Neuronal stem cell (in vitro differentiated cells): ENCODE results near the gene PRM3.
A peak's percentile ranks its signal among the peaks of the same experiment; 100 is the strongest.

Source experiments
- DNase-seq: peaks from one replicate; pipeline ENCODE4 v3.0.0-alpha.2; 2013; ENCODE audit warnings: low spot score
- H2AFZ ChIP-seq: one replicate; pipeline ENCODE4 v1.6.1; 2013; ENCODE audit warnings: mild to moderate bottlenecking, low read length, inconsistent platforms
- H2AK5ac ChIP-seq: 2 replicates; pipeline ENCODE4 v1.6.1; 2013; ENCODE audit warnings: low read depth, mild to moderate bottlenecking, inconsistent platforms, low read length, moderate library complexity, mixed read lengths
- H2BK120ac ChIP-seq: 2 replicates; pipeline ENCODE4 v1.6.1; 2013; ENCODE audit warnings: low read depth, mild to moderate bottlenecking, inconsistent platforms, low read length, moderate library complexity, mixed read lengths
- H2BK12ac ChIP-seq: one replicate; pipeline ENCODE4 v1.6.1; 2013; ENCODE audit warnings: low read length, inconsistent platforms
- H2BK15ac ChIP-seq: 2 replicates; pipeline ENCODE4 v1.6.1; 2013; ENCODE audit warnings: mild to moderate bottlenecking, low read length, inconsistent platforms, mixed read lengths
- H2BK5ac ChIP-seq: one replicate; pipeline ENCODE4 v1.6.1; 2013; ENCODE audit warnings: inconsistent platforms, mild to moderate bottlenecking, low read length, moderate library complexity
- H3K14ac ChIP-seq: one replicate; pipeline ENCODE4 v1.6.1; 2013; ENCODE audit warnings: low read length, inconsistent platforms
- H3K18ac ChIP-seq: 2 replicates; pipeline ENCODE4 v1.6.1; 2013; ENCODE audit warnings: low read length, inconsistent platforms
- H3K23ac ChIP-seq: 2 replicates; pipeline ENCODE4 v1.6.1; 2013; ENCODE audit warnings: low read depth, mild to moderate bottlenecking, mixed read lengths, low read length, inconsistent platforms; ENCODE audit not compliant: poor library complexity
- H3K27ac ChIP-seq: replicated peaks from 3 replicates; pipeline ENCODE4 v1.5.1; 2013; ENCODE audit warnings: low read length, inconsistent platforms
- H3K27me3 ChIP-seq, 3 experiments: 2 replicates each; pipeline ENCODE4 v1.6.1; 2013; ENCODE audit warnings: low read length in 3 of 3, mild to moderate bottlenecking in 2 of 3, inconsistent platforms in 1 of 3, low read depth in 1 of 3, mixed read lengths in 1 of 3, moderate library complexity in 1 of 3; ENCODE audit not compliant: control insufficient read depth in 3 of 3, insufficient read depth in 3 of 3
- H3K36me3 ChIP-seq, 2 donors: replicated peaks in 1 of 2; 2 replicates each; pipeline ENCODE4 v1.6.1; 2013; ENCODE audit warnings: low read length in 2 of 2; ENCODE audit not compliant: control insufficient read depth in 2 of 2, insufficient read depth in 2 of 2
- H3K4ac ChIP-seq: 2 replicates; pipeline ENCODE4 v1.6.1; 2013; ENCODE audit warnings: inconsistent platforms, mild to moderate bottlenecking, low read length, moderate library complexity
- H3K4me1 ChIP-seq, 2 donors: 1 replicate in 1 of 2; 2 replicates in 1 of 2; pipeline ENCODE4 v1.6.1; 2013; ENCODE audit warnings: low read length in 2 of 2, low read depth in 1 of 2; ENCODE audit not compliant: control insufficient read depth in 2 of 2, insufficient read depth in 1 of 2
- H3K4me2 ChIP-seq: one replicate; pipeline ENCODE4 v1.6.1; 2013; ENCODE audit warnings: mild to moderate bottlenecking, low read length, inconsistent platforms; ENCODE audit not compliant: insufficient read depth, poor library complexity, severe bottlenecking
- H3K4me3 ChIP-seq, 2 donors: 2 replicates each; pipeline ENCODE4 v1.5.1; 2013; ENCODE audit warnings: low read length in 2 of 2, mild to moderate bottlenecking in 2 of 2, inconsistent platforms in 1 of 2, moderate library complexity in 1 of 2
- H3K79me1 ChIP-seq: one replicate; pipeline ENCODE4 v1.6.1; 2013; ENCODE audit warnings: low read depth, mild to moderate bottlenecking, inconsistent platforms, low read length, moderate library complexity
- H3K9ac ChIP-seq: one replicate; pipeline ENCODE4 v1.6.1; 2013; ENCODE audit warnings: mild to moderate bottlenecking, low read depth, low read length, inconsistent platforms; ENCODE audit not compliant: poor library complexity
- H3K9me3 ChIP-seq, 2 donors: replicated peaks in 1 of 2; 2 replicates each; pipeline versions ENCODE3 to v1.6.1; 2013; ENCODE audit warnings: low read length in 2 of 2, mild to moderate bottlenecking in 2 of 2, inconsistent platforms in 1 of 2, low read depth in 1 of 2, mixed read lengths in 1 of 2, moderate library complexity in 1 of 2; ENCODE audit not compliant: control insufficient read depth in 2 of 2, insufficient read depth in 1 of 2
- H4K8ac ChIP-seq: one replicate; pipeline ENCODE4 v1.6.1; 2013; ENCODE audit warnings: low read depth, mild to moderate bottlenecking, inconsistent platforms, low read length, moderate library complexity
- H4K91ac ChIP-seq: one replicate; pipeline ENCODE4 v1.6.1; 2013; ENCODE audit warnings: low read length, low read depth, mild to moderate bottlenecking, inconsistent platforms; ENCODE audit not compliant: poor library complexity
- WGBS, 2 donors: extraction: QIAGEN DNeasy Blood & Tissue Kit; methylation state at CpG; one replicate each; pipeline ENCODE4 v1.1.7; 2013; ENCODE audit warnings: missing lambda C conversion rate in 2 of 2, mixed read lengths in 1 of 2; ENCODE audit not compliant: insufficient read length in 2 of 2, insufficient replicate concordance in 1 of 2; ENCODE audit errors: extremely low coverage in 2 of 2; 5-methylcytosine and 5-hydroxymethylcytosine counted together

The PRM3 gene

GRCh38 chr16:11251525-11252481 lies 21.6 kb downstream of the PRM3 start:
- Histone ChIP-seq H3K4me3 (no peak overlapping the region), H2AFZ (no peak overlapping the region), H3K4me1 (peaks cover 3 to 4% of the 10 kb centered on the region in 2 donors), H3K27me3 (peaks cover 0 to 15% (median 0%) of the 10 kb centered on the region in 3 experiments), H3K9me3 (no peaks in the 10 kb centered on the region), H3K14ac (no peak overlapping the region), H3K4ac (no peak overlapping the region), H2BK120ac (no peak overlapping the region), H3K27ac (no peak overlapping the region), H3K36me3 (peaks cover 0 to 18% of the 10 kb centered on the region in 2 donors), H3K23ac (peak overlapping the region; percentile 29), H3K18ac (peak overlapping the region; percentile 40), H2BK15ac (no peak overlapping the region), H2BK5ac (no peak overlapping the region), H2BK12ac (no peak overlapping the region), H4K8ac (no peak overlapping the region), H3K79me1 (no peaks in the 10 kb centered on the region), H3K4me2 (no peak overlapping the region), H4K91ac (no peak overlapping the region), H2AK5ac (peak overlapping the region; percentile 63), H3K9ac (no peak overlapping the region)
- no peak for DNase-seq
- WGBS, 2 donors: no CpG with 5 or more reads among the region's 18 CpGs

DNA sequence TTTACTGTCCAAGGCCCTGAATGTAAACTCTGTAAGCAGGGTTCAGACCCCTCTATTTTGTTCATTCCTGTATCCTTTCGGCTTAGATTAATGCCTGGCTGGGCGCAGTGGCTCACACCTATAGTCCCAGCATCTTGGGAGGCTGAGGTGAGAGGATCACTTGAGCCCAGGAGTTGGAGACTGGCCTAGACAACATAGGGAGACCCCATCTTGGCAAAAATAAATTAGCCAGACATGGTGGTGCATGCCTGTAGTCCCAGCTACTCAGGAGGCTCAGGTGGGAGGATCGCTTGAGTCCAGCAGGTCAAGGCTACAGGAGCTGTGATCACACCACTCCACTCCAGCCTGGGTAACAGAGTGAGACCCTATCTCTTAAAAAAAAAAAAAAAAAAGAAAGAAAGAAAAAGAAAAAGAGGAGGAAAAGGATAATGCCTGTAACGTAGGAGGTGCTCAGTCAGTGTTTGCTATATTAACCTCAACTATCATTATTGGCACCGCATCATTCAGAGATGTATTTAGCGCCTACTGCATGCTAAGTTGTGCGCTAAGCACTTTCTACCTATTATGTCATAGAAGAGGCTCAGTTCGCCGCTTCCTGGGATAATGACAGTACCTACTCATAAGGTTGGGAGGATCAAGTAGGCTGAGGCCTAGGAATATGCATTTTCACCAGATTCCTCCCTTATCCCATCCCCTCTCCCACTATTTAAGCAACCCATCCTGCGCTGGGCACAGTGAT lies 22.5 kb downstream of the PRM3 start:
- Histone ChIP-seq H2BK15ac (no peak overlapping the region), H2BK5ac (no peak overlapping the region), H3K27me3 (peaks cover 0 to 13% (median 0%) of the 10 kb centered on the region in 3 experiments), H3K4me1 (peaks cover 3% of the 10 kb centered on the region in 2 donors), H3K4me3 (no peak overlapping the region), H3K9me3 (no peaks in the 10 kb centered on the region), H3K4ac (no peak overlapping the region), H3K18ac (no peak overlapping the region), H2AFZ (no peak overlapping the region), H3K79me1 (no peaks in the 10 kb centered on the region), H2AK5ac (no peak overlapping the region), H4K91ac (no peak overlapping the region), H3K23ac (no peak overlapping the region), H2BK12ac (no peak overlapping the region), H3K14ac (no peak overlapping the region), H2BK120ac (no peak overlapping the region), H3K36me3 (peaks cover 0 to 18% of the 10 kb centered on the region in 2 donors), H4K8ac (no peak overlapping the region), H3K9ac (no peak overlapping the region), H3K4me2 (no peak overlapping the region), H3K27ac (no peak overlapping the region)
- WGBS, 2 donors: no CpG with 5 or more reads among the region's 10 CpGs
- DNase-seq: no peak

DNA sequence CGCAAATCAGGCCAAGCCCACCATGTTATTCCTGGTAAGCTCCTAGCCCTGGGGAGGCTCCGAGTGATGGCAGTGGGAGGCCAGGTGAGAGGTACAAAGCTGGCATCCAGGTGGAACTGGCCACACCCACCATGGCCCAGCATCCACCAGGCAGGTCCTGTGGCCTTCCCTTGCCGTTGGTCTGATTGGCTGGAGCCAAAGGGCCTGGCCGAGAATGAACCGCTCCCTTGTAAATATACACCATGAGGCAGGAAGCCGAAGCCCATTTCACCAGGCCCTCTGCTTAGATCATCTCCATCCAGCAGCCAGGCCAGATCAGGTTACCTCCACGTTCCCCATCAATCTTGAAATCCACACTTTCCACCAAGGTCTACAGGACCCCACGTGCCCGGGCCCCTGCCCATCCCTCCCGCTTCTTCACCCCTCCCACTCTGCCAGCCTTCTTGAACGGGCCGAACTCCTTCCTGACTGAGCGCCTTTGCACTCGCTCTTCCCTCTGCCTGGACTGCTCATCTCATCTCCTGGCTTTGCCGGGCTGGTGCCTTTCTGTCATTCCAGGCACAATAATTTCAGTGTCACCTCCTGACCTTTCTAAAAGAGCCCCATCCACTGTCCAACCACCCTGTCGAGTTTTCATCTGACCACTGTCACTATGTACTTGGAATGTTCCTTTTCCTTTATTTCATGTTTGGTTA lies 23.2 kb downstream of the PRM3 start:
- Histone ChIP-seq H2BK5ac (no peak overlapping the region), H3K27ac (no peak overlapping the region), H3K14ac (no peak overlapping the region), H3K4me2 (no peak overlapping the region), H4K91ac (no peak overlapping the region), H2BK12ac (no peak overlapping the region), H2AFZ (no peak overlapping the region), H3K18ac (peak overlapping the region; percentile 75), H3K36me3 (peaks cover 0 to 18% of the 10 kb centered on the region in 2 donors), H3K23ac (no peak overlapping the region), H2AK5ac (peak overlapping the region; percentile 85), H3K79me1 (no peaks in the 10 kb centered on the region), H4K8ac (no peak overlapping the region), H3K9me3 (no peaks in the 10 kb centered on the region), H3K27me3 (peaks cover 0 to 12% (median 0%) of the 10 kb centered on the region in 3 experiments), H2BK15ac (no peak overlapping the region), H3K4me3 (no peak overlapping the region), H3K4ac (no peak overlapping the region), H3K9ac (no peak overlapping the region), H2BK120ac (no peak overlapping the region), H3K4me1 (peaks cover under 1 to 3% of the 10 kb centered on the region in 2 donors)
- DNase-seq: no peak
- no CpG with 5 or more reads among the region's 16 CpGs for WGBS, 2 donors
